Measurements from ENCODE around the gene SKP1. TPM values are rescaled to one million over a fixed set of nuclear protein-coding genes. Genes with fewer than 3 reads are reported as not detected.
A peak's percentile ranks its signal among the peaks of the same experiment; 100 is the strongest.

Gene SKP1
- total and polyA plus RNA-seq, 9 of the 15 experiments (the other 6 are each of a cell fraction or from before 2014, with no cell fraction given), result 301 to 2,109 (median 639) TPM

DNA sequence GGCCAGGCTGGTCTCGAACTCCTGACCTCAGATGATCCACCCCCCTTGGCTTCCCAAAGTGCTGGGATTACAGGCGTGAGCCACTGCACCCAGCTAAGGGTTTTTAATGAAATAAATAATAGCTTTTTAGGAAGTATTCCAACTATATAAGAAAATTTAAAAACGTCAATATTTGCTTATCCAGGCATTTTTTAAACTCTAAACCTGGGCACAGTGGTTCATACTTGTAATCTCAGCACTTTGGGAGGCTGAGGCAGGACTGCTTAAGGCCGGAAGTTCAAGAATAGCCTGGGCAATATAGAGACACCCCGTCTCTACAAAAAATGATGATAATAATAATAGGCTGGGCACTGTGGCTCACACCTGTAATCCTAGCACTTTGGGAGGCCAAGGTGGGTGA, 14.2 kb downstream of the SKP1 start:
- Histone ChIP-seq H3K27ac (ENCODE audit: extremely low read depth, low read depth, low read length) (no peak overlapping the region), H3K9me1 (ENCODE audit: control insufficient read depth, insufficient read depth, low read length) (no peaks in the 10 kb centered on the region), H3K9me3 (replicated peaks; ENCODE audit: control insufficient read depth, insufficient read depth, low read depth, low read length) (no peaks in the 10 kb centered on the region), H3K79me2 (ENCODE audit: control insufficient read depth, insufficient read depth, low read length) (peaks cover 36% of the 10 kb centered on the region), H3K27me3 (ENCODE audit: control insufficient read depth in 2 of 2, insufficient read depth in 2 of 2, low read length in 2 of 2) (no peaks in the 10 kb centered on the region), H3K4me3 (no peak overlapping the region), H4K20me1 (replicated peaks; ENCODE audit: control insufficient read depth, insufficient read depth, low read length) (no peaks in the 10 kb centered on the region), H3K4me2 (ENCODE audit: insufficient read depth, low read length) (no peak overlapping the region), H3K9ac (ENCODE audit: insufficient read depth in 1 of 2, low read depth in 2 of 2, low read length in 2 of 2) (no peak overlapping the region), H3K4me1 (replicated peaks in 1 of 2; ENCODE audit: control insufficient read depth in 2 of 2, insufficient read depth in 2 of 2, low read length in 2 of 2) (no peaks in the 10 kb centered on the region), H3K36me3 (ENCODE audit: control insufficient read depth, insufficient read depth, low read length) (peaks cover 89% of the 10 kb centered on the region), H2AFZ (ENCODE audit: low read depth, low read length) (no peak overlapping the region)
- TF ChIP-seq SLC30A9 (CRISPR knock-in tag; IDR thresholded peaks at IDR 0.05) (no peak), ZNF41 (CRISPR knock-in tag; conservative IDR thresholded peaks at IDR 0.05) (no peak), DACH1 (IDR thresholded peaks at IDR 0.05; ENCODE audit: partially characterized antibody) (no peak), PHB2 (IDR thresholded peaks at IDR 0.05; ENCODE audit: low read depth) (no peak), ILF3 (IDR thresholded peaks at IDR 0.05; ENCODE audit: borderline replicate concordance) (no peak), MAFF (IDR thresholded peaks at IDR 0.05; ENCODE audit: low read length) (0 out of 2 replicates have a peak, but pooled peaks have one; percentile 5), GTF3C2 (IDR thresholded peaks at IDR 0.05; ENCODE audit: borderline replicate concordance, extremely low read depth, insufficient read length) (no peak)
- TF ChIP-seq, protein P1, sequence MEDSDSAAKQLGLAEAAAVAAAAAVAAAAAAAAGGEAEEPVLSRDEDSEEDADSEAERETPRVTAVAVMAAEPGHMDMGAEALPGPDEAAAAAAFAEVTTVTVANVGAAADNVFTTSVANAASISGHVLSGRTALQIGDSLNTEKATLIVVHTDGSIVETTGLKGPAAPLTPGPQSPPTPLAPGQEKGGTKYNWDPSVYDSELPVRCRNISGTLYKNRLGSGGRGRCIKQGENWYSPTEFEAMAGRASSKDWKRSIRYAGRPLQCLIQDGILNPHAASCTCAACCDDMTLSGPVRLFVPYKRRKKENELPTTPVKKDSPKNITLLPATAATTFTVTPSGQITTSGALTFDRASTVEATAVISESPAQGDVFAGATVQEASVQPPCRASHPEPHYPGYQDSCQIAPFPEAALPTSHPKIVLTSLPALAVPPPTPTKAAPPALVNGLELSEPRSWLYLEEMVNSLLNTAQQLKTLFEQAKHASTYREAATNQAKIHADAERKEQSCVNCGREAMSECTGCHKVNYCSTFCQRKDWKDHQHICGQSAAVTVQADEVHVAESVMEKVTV (CRISPR knock-in tag; IDR thresholded peaks at IDR 0.05), result no peak
- WGBS (ENCODE audit: insufficient coverage, low coverage, missing lambda C conversion rate), result 94% methylated on average over 5 of the region's 5 CpGs
- intact Hi-C loops (cut with micrococcal nuclease), result no loop called here
- in situ Hi-C loops (cut with MboI), result no loop called here
- no TSS peak for BruUV-seq (replicated peaks)
- ChIA-PET CTCF (ENCODE audit: low intra/inter-chr PET ratio) (no interaction called here), POLR2A (interaction anchor here (0.6 to 4.4 kb wide), 4 partner anchors 9 to 433 kb away, joined by 3 to 22 read pairs (median 8); partner anchors contain the start of gene SKP1)
- ATAC-seq (no peak), DNase-seq (ENCODE audit: extremely low read depth in 1 of 4, low spot score in 3 of 4) (no peak), FAIRE-seq (no peak)

All from K562 (cell line).